HCT116 (cell line): Measurements from ENCODE around the gene ADCY10. TPM values are rescaled to one million over a fixed set of nuclear protein-coding genes. Genes with fewer than 3 reads are reported as not detected.
"Not testable (repeated sequence)": the region's sequence is repeated elsewhere in the genome, so short reads cannot be mapped to it uniquely, and the experiment has no call there.

Experiments used
- ATAC-seq: fragments of 200-7000 bp; cut with Tn5 transposase; 2 replicates; pipeline ENCODE4 v1.9.1; 2020; ENCODE audit warnings: mild to moderate bottlenecking, moderate library complexity
- BruUV-seq: library from RNA; stranded (reverse); fragments of 400-500 nt; replicated peaks from 2 replicates; lab custom pipeline; 2021; lab: Mats Ljungman, UMichigan
- CTCF ChIA-PET: fragments of 300-600 bp; sonication (Branson Sonifier 250); formaldehyde crosslinking; loops from one replicate; lab custom pipeline; 2021; ENCODE audit warnings: antibody characterized with exemption; lab: Charles Lee
- POLR2A ChIA-PET: fragments of 300-600, 350-600 bp; sonication (Branson Sonifier 250); formaldehyde crosslinking; loops from one replicate; lab custom pipeline; 2021; ENCODE audit warnings: antibody characterized with exemption; lab: Charles Lee
- RAD21 ChIA-PET, 2 experiments: fragments of 300-600 bp; sonication (Branson Sonifier 250); formaldehyde crosslinking; loops; one replicate each; lab custom pipeline; 2023; ENCODE audit warnings: low total read pairs in 2 of 2; ENCODE audit not compliant: uncharacterized antibody in 2 of 2, unreplicated experiment in 2 of 2, low non-redundant PET in 1 of 2; lab: Charles Lee
- DNase-seq: peaks from one replicate; pipeline ENCODE4 v3.0.0-alpha.2; 2010; ENCODE audit warnings: low read depth, low spot score
- H2AFZ ChIP-seq: fragments of 200-600 bp; shearing (Covaris generic), sonication (generic); 2 replicates; pipeline ENCODE4 v1.6.1; 2017; ENCODE audit warnings: low read depth, mixed run types, mixed read lengths, antibody characterized with exemption, low read length; ENCODE audit not compliant: poor library complexity, severe bottlenecking
- H3K27ac ChIP-seq: 2 replicates; pipeline ENCODE4 v1.5.1; 2012; ENCODE audit warnings: low read depth, low read length
- H3K27me3 ChIP-seq: fragments of 200-600 bp; sonication (generic); 2 replicates; pipeline ENCODE4 v1.6.1; 2016; ENCODE audit warnings: mixed run types, low read length, mixed read lengths; ENCODE audit not compliant: insufficient read depth
- H3K36me3 ChIP-seq, 2 experiments: fragments of 200-500 bp in 1 of 2; fragments of 200-600 bp in 1 of 2; sonication (Bioruptor generic) in 1 of 2; sonication (generic) in 1 of 2; 2 replicates each; pipeline versions ENCODE4 v1.5.1 to v1.6.1; 2014 to 2016; ENCODE audit warnings: low read length in 2 of 2, inconsistent platforms in 1 of 2, mixed read lengths in 1 of 2, mixed run types in 1 of 2; ENCODE audit not compliant: insufficient read depth in 2 of 2, control insufficient read depth in 1 of 2
- H3K4me1 ChIP-seq, 2 experiments: fragments of 200-600 bp in 1 of 2; sonication (generic) in 1 of 2; 2 replicates each; pipeline versions ENCODE4 v1.5.1 to v1.6.1; 2012 to 2017; ENCODE audit warnings: low read length in 2 of 2, inconsistent platforms in 1 of 2, mild to moderate bottlenecking in 1 of 2, mixed read lengths in 1 of 2, mixed run types in 1 of 2, moderate library complexity in 1 of 2; ENCODE audit not compliant: insufficient read depth in 2 of 2, control insufficient read depth in 1 of 2
- H3K4me2 ChIP-seq: fragments of 200-600 bp; sonication (generic); 2 replicates; pipeline ENCODE4 v1.6.1; 2017; ENCODE audit warnings: mixed run types, low read length, mixed read lengths
- H3K4me3 ChIP-seq, 2 experiments: fragments of 200-600 bp in 1 of 2; sonication (generic) in 1 of 2; replicated peaks in 1 of 2; 2 replicates each; pipeline ENCODE4 v1.5.1; 2011 to 2016; ENCODE audit warnings: low read length in 2 of 2, control low read depth in 1 of 2, low read depth in 1 of 2, mild to moderate bottlenecking in 1 of 2, mixed read lengths in 1 of 2, mixed run types in 1 of 2
- H3K79me2 ChIP-seq: fragments of 200-600 bp; sonication (generic); 2 replicates; pipeline ENCODE4 v1.6.1; 2017; ENCODE audit warnings: mild to moderate bottlenecking, mixed run types, low read length, moderate library complexity, mixed read lengths; ENCODE audit not compliant: insufficient read depth
- H3K9ac ChIP-seq: fragments of 200-600 bp; sonication (generic); 2 replicates; pipeline ENCODE4 v1.6.1; 2016; ENCODE audit warnings: low read length, mixed read lengths
- H3K9me2 ChIP-seq: fragments of 200-600 bp; sonication (generic), shearing (Covaris generic); 2 replicates; pipeline ENCODE4 v1.6.1; 2017; ENCODE audit warnings: mixed run types, mild to moderate bottlenecking, moderate library complexity; ENCODE audit not compliant: insufficient read depth
- H3K9me3 ChIP-seq, 2 experiments: fragments of 200-500 bp in 1 of 2; fragments of 200-600 bp in 1 of 2; sonication (Bioruptor generic) in 1 of 2; sonication (generic) in 1 of 2; 2 replicates each; pipeline ENCODE4 v1.6.1; 2014 to 2017; ENCODE audit warnings: low read length in 2 of 2, mixed read lengths in 2 of 2, inconsistent platforms in 1 of 2, low read depth in 1 of 2, mild to moderate bottlenecking in 1 of 2, mixed run types in 1 of 2, moderate library complexity in 1 of 2; ENCODE audit not compliant: control insufficient read depth in 1 of 2, insufficient read depth in 1 of 2
- H4K20me1 ChIP-seq: fragments of 200-600 bp; sonication (generic), shearing (Covaris generic); 2 replicates; pipeline ENCODE4 v1.6.1; 2017; ENCODE audit warnings: mixed run types, mild to moderate bottlenecking, moderate library complexity; ENCODE audit not compliant: insufficient read depth
- CEBPB ChIP-seq: IDR thresholded peaks from 2 replicates; pipeline ENCODE4 v1.6.1; 2012; ENCODE audit warnings: low read depth
- CTCF ChIP-seq, 3 experiments: fragments of 200-600 bp in 1 of 3; sonication (generic) in 1 of 3; IDR thresholded peaks in 2 of 3; conservative IDR thresholded peaks in 1 of 3; 2 replicates each; pipeline ENCODE4 v1.5.1; 2012 to 2017; ENCODE audit warnings: low read depth in 2 of 3, low read length in 2 of 3, antibody characterized with exemption in 1 of 3, borderline replicate concordance in 1 of 3, control low read depth in 1 of 3, mild to moderate bottlenecking in 1 of 3, mixed read lengths in 1 of 3, mixed run types in 1 of 3, moderate library complexity in 1 of 3; ENCODE audit not compliant: insufficient read depth in 1 of 3
- EZH2 ChIP-seq: fragments of 200-600 bp; sonication (generic); IDR thresholded peaks from 2 replicates; pipeline ENCODE4 v1.6.1; 2017; ENCODE audit warnings: antibody characterized with exemption, mixed run types
- EZH2phosphoT487 ChIP-seq: fragments of 200-600 bp; IDR thresholded peaks from 2 replicates; pipeline ENCODE4 v1.6.1; 2018; ENCODE audit warnings: antibody characterized with exemption, borderline replicate concordance
- FOSL1 ChIP-seq: IDR thresholded peaks from 2 replicates; pipeline ENCODE4 v1.6.1; 2012; ENCODE audit warnings: low read depth
- JUND ChIP-seq: IDR thresholded peaks from 2 replicates; pipeline ENCODE4 v1.6.1; 2012
- POLR2A ChIP-seq: IDR thresholded peaks from 2 replicates; pipeline ENCODE4 v1.7.0; 2011; ENCODE audit warnings: borderline replicate concordance; ENCODE audit not compliant: insufficient read depth, insufficient read length; ENCODE audit errors: extremely low read depth
- POLR2AphosphoS5 ChIP-seq: IDR thresholded peaks from 2 replicates; pipeline ENCODE4 v1.6.1; 2011; ENCODE audit warnings: mild to moderate bottlenecking, low read depth, low read length, moderate library complexity
- RAD21 ChIP-seq: IDR thresholded peaks from 2 replicates; pipeline ENCODE4 v1.6.1; 2012; ENCODE audit warnings: low read depth, mild to moderate bottlenecking
- SP1 ChIP-seq: IDR thresholded peaks from 2 replicates; pipeline ENCODE4 v1.6.1; 2012; ENCODE audit warnings: low read depth
- SRF ChIP-seq: IDR thresholded peaks from 2 replicates; pipeline ENCODE4 v1.6.1; 2012; ENCODE audit warnings: low read depth
- TCF7L2 ChIP-seq: IDR thresholded peaks from 2 replicates; pipeline ENCODE4 v1.7.0; 2011; ENCODE audit warnings: borderline replicate concordance, inconsistent platforms; ENCODE audit not compliant: insufficient read depth, insufficient read length; ENCODE audit errors: extremely low read depth
- YY1 ChIP-seq: IDR thresholded peaks from 2 replicates; pipeline ENCODE4 v1.6.1; 2011; ENCODE audit warnings: low read length, low read depth, moderate library complexity, mild to moderate bottlenecking; ENCODE audit not compliant: insufficient replicate concordance; ENCODE audit errors: extremely low read depth
- ZFX ChIP-seq: fragments of 450-650 bp; IDR thresholded peaks from 2 replicates; pipeline ENCODE4 v1.6.1; 2017
- ZNF274 ChIP-seq: fragments of 200-500 bp; sonication (Bioruptor generic); IDR thresholded peaks from 2 replicates; pipeline ENCODE4 v1.6.1; 2014; ENCODE audit warnings: mild to moderate bottlenecking, low read depth, low read length, inconsistent platforms
- intact Hi-C: fragments of 100-400 bp; cut with micrococcal nuclease; formaldehyde crosslinking; loops from 2 replicates; pipeline ENCODE4 v1.10.0; 2022
- total RNA-seq: library from RNA; stranded (reverse); gene quantifications from one replicate; pipeline ENCODE4 v1.2.1, GENCODE V29; 2021; ENCODE audit not compliant: unreplicated experiment
- TF ChIP-seq, protein P1 (sequence below): IDR thresholded peaks from 2 replicates; pipeline ENCODE4 v1.6.1; 2011; ENCODE audit warnings: mild to moderate bottlenecking, low read length, moderate library complexity; ENCODE audit not compliant: insufficient replicate concordance; ENCODE audit errors: extremely low read depth
- TF ChIP-seq, protein P2 (sequence below): IDR thresholded peaks from 2 replicates; pipeline ENCODE4 v1.6.1; 2012

ADCY10 gene
- total RNA-seq, 1 experiment from 2014 or later: 0.30 TPM

- TF ChIP-seq POLR2AphosphoS5: no peak
These were observed 105.2 kb downstream of the ADCY10 start (continued) for GRCh38 chr1:167808690-167809089.

DNA sequence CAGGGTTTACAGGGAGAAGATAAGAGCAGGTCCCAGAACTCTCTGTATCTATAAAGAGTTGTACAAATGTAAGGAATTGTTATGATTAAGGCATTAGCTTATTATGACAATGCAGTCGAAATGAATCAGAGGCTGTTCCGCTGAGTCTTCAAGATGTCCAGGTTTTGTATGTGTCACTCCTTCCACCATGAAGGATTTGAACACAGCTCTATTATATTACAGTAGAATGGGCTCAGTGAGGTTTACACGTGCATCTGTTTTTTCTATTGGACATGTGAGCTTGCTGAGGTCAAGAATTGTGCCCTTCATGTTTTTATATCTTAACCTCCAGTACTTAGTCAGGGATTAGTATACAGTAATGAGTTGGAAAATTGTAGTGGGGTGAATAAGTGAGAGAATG, 105.8 kb downstream of the ADCY10 start:
- BruUV-seq: no TSS peak
- no peaks in the 10 kb centered on the region for H3K27me3 ChIP-seq
- CTCF ChIA-PET: no interaction called here
- no peak overlapping the region for H3K27ac ChIP-seq
- H3K36me3 ChIP-seq: no peaks in the 10 kb centered on the region
- intact Hi-C loops: no loop called here
- TF ChIP-seq POLR2A (no peak), SP1 (no peak), YY1 (no peak), CEBPB (no peak), EZH2phosphoT487 (no peak), ZFX (no peak), RAD21 (no peak), SRF (no peak), JUND (no peak), CTCF (IDR thresholded peaks at IDR 0.05 in 2 of 3, conservative IDR thresholded peaks at IDR 0.05 in 1 of 3; ENCODE audit: borderline replicate concordance in 1 of 3, insufficient read depth in 1 of 3, low read depth in 2 of 3, low read length in 2 of 3) (no peak), FOSL1 (no peak), TCF7L2 (no peak), ZNF274 (no peak), EZH2 (no peak)
- TF ChIP-seq, protein P1, sequence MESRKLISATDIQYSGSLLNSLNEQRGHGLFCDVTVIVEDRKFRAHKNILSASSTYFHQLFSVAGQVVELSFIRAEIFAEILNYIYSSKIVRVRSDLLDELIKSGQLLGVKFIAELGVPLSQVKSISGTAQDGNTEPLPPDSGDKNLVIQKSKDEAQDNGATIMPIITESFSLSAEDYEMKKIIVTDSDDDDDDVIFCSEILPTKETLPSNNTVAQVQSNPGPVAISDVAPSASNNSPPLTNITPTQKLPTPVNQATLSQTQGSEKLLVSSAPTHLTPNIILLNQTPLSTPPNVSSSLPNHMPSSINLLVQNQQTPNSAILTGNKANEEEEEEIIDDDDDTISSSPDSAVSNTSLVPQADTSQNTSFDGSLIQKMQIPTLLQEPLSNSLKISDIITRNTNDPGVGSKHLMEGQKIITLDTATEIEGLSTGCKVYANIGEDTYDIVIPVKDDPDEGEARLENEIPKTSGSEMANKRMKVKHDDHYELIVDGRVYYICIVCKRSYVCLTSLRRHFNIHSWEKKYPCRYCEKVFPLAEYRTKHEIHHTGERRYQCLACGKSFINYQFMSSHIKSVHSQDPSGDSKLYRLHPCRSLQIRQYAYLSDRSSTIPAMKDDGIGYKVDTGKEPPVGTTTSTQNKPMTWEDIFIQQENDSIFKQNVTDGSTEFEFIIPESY: no peak
- TF ChIP-seq, protein P2, sequence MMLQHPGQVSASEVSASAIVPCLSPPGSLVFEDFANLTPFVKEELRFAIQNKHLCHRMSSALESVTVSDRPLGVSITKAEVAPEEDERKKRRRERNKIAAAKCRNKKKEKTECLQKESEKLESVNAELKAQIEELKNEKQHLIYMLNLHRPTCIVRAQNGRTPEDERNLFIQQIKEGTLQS: no peak
- no peak overlapping the region for H3K4me2 ChIP-seq
- H3K4me1 ChIP-seq: peaks cover 0 to 6% of the 10 kb centered on the region in 2 experiments; a peak in 2 of 4 replicates
- DNase-seq: no peak
- H3K9me3 ChIP-seq: no peaks in the 10 kb centered on the region
- no peak for ATAC-seq
- RAD21 ChIA-PET: no interaction called here
- no peaks in the 10 kb centered on the region for H3K79me2 ChIP-seq
- POLR2A ChIA-PET: no interaction called here
- no peaks in the 10 kb centered on the region for H4K20me1 ChIP-seq
- no peak overlapping the region for H3K4me3 ChIP-seq
- H2AFZ ChIP-seq: no peak overlapping the region
- H3K9ac ChIP-seq: no peak overlapping the region
- no peaks in the 10 kb centered on the region for H3K9me2 ChIP-seq

GRCh38 chr1:167806676-167807075, 107.3 kb downstream of the ADCY10 start:
- DNase-seq, H3K27ac ChIP-seq, H3K79me2 ChIP-seq, H3K27me3 ChIP-seq, CTCF ChIA-PET, H3K4me1 ChIP-seq, H2AFZ ChIP-seq, H3K9me2 ChIP-seq, POLR2A ChIA-PET, H3K36me3 ChIP-seq, H3K4me3 ChIP-seq, ATAC-seq, BruUV-seq, H3K4me2 ChIP-seq, RAD21 ChIA-PET, intact Hi-C loops, H3K9ac ChIP-seq, H4K20me1 ChIP-seq, H3K9me3 ChIP-seq: not testable (repeated sequence)
